Measurements from ENCODE around the gene BOK.

- TF ChIP-seq, protein P1, sequence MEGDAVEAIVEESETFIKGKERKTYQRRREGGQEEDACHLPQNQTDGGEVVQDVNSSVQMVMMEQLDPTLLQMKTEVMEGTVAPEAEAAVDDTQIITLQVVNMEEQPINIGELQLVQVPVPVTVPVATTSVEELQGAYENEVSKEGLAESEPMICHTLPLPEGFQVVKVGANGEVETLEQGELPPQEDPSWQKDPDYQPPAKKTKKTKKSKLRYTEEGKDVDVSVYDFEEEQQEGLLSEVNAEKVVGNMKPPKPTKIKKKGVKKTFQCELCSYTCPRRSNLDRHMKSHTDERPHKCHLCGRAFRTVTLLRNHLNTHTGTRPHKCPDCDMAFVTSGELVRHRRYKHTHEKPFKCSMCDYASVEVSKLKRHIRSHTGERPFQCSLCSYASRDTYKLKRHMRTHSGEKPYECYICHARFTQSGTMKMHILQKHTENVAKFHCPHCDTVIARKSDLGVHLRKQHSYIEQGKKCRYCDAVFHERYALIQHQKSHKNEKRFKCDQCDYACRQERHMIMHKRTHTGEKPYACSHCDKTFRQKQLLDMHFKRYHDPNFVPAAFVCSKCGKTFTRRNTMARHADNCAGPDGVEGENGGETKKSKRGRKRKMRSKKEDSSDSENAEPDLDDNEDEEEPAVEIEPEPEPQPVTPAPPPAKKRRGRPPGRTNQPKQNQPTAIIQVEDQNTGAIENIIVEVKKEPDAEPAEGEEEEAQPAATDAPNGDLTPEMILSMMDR (IDR thresholded peaks at IDR 0.05) = peak in 1 of 3 experiments; percentile 14
- TF ChIP-seq POLR2A (IDR thresholded peaks at IDR 0.05) = no peak
Measured at GRCh38 chr2:241598487-241598886, 39.9 kb downstream of the BOK start.
